HEK293T (cell line): ENCODE results near the gene TMPRSS9.

ENCODE experiments used
- ARNT ChIP-seq: fragments of 450-650 bp; IDR thresholded peaks from 2 replicates; pipeline ENCODE4 v1.6.1; 2017; ENCODE audit warnings: mild to moderate bottlenecking
- BHLHE40 ChIP-seq: fragments of 450-650 bp; IDR thresholded peaks from 2 replicates; pipeline ENCODE4 v1.6.1; 2016; ENCODE audit warnings: mild to moderate bottlenecking, moderate library complexity, borderline replicate concordance
- ELF4 ChIP-seq: fragments of 450-650 bp; IDR thresholded peaks from 2 replicates; pipeline ENCODE4 v1.6.1; 2017; ENCODE audit warnings: antibody characterized with exemption
- FOXA1 ChIP-seq: fragments of 450-650 bp; IDR thresholded peaks from 2 replicates; pipeline ENCODE4 v1.6.1; 2016; ENCODE audit warnings: mild to moderate bottlenecking
- FOXM1 ChIP-seq: fragments of 450-650 bp; IDR thresholded peaks from 2 replicates; pipeline ENCODE4 v1.6.1; 2017; ENCODE audit warnings: mild to moderate bottlenecking, borderline replicate concordance
- HDGF ChIP-seq: fragments of 450-650 bp; IDR thresholded peaks from 2 replicates; pipeline ENCODE4 v1.6.1; 2017; ENCODE audit warnings: antibody characterized with exemption, borderline replicate concordance
- L3MBTL2 ChIP-seq: fragments of 450-650 bp; conservative IDR thresholded peaks from 2 replicates; pipeline ENCODE4 v1.6.1; 2016; ENCODE audit warnings: mild to moderate bottlenecking
- LEF1 ChIP-seq: fragments of 450-650 bp; IDR thresholded peaks from 2 replicates; pipeline ENCODE4 v1.6.1; 2017; ENCODE audit warnings: mild to moderate bottlenecking, borderline replicate concordance
- NFRKB ChIP-seq: fragments of 450-650 bp; IDR thresholded peaks from 2 replicates; pipeline ENCODE4 v1.6.1; 2016; ENCODE audit warnings: mild to moderate bottlenecking, moderate library complexity
- SP1 ChIP-seq: fragments of 450-650 bp; IDR thresholded peaks from 2 replicates; pipeline ENCODE4 v1.6.1; 2017
- SUZ12 ChIP-seq: fragments of 450-650 bp; IDR thresholded peaks from 2 replicates; pipeline ENCODE4 v1.6.1; 2016; ENCODE audit warnings: mild to moderate bottlenecking
- TARDBP ChIP-seq: fragments of 450-650 bp; IDR thresholded peaks from 2 replicates; pipeline ENCODE4 v1.6.1; 2016
- ZNF384 ChIP-seq: fragments of 450-650 bp; IDR thresholded peaks from 2 replicates; pipeline ENCODE4 v1.6.1; 2016
- TF ChIP-seq, protein P1 (sequence below): fragments of 450-650 bp; IDR thresholded peaks from 2 replicates; pipeline ENCODE4 v1.6.1; 2016

DNA sequence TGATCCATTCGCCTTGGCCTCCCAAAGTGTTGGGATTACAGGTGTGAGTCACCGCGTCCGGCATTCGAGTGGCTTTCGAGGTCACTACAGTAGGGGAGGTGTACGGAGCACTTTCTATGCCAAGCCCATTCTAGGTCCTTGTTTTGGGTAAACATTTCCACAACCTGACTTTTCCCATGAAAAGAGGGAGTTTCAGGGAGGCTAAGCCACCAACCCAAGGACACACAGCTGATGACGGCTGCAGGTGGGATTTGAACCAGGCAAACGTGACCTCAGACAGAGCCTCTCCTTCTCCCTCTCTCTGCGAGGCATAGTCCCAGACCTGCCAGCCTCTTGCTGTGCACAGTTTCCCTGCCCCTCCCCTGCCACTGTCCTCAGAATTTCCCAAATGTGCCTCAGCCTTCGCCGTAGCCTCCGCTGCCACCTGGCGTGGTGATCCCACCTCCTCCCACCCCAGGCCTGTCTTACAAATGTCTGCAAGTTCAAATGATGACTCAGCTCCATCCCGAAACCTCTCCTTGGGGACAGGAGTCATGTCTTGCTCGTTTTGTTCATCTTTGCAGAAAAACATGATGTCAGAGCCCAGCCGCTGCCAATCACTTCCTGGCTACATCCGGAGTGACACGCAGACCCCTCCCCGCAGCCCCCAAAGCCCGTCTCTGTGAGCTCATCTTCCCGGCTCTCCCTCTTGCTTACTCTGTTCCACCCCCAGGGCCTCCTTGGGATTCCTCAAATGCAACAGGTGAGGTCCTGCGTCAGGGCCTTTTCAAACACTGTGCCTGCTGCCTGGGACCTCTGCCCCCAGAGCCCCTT is 109.2 kb downstream of the TMPRSS9 start:
- TF ChIP-seq L3MBTL2 (no peak), HDGF (no peak), BHLHE40 (no peak), FOXM1 (no peak), TARDBP (no peak), ZNF384 (no peak), NFRKB (no peak), SP1 (no peak), ELF4 (no peak), FOXA1 (no peak), ARNT (no peak), LEF1 (no peak), SUZ12 (no peak)
- TF ChIP-seq, protein P1, sequence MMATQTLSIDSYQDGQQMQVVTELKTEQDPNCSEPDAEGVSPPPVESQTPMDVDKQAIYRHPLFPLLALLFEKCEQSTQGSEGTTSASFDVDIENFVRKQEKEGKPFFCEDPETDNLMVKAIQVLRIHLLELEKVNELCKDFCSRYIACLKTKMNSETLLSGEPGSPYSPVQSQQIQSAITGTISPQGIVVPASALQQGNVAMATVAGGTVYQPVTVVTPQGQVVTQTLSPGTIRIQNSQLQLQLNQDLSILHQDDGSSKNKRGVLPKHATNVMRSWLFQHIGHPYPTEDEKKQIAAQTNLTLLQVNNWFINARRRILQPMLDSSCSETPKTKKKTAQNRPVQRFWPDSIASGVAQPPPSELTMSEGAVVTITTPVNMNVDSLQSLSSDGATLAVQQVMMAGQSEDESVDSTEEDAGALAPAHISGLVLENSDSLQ, result peak; percentile 78
